ENCODE data around the gene NKX1-2. TPM values are rescaled to one million over a fixed set of nuclear protein-coding genes. Genes with fewer than 3 reads are reported as not detected.

Gene NKX1-2
- total RNA-seq, 1 experiment from 2014 or later = 3.4 TPM

- Histone ChIP-seq H4K20me1 (ENCODE audit: insufficient read depth) (no peaks in the 10 kb centered on the region), H3K9me2 (ENCODE audit: insufficient read depth) (no peaks in the 10 kb centered on the region), H3K9ac (ENCODE audit: low read length) (no peak overlapping the region), H3K4me3 (replicated peaks in 1 of 2; ENCODE audit: low read depth in 1 of 2, low read length in 2 of 2) (no peak overlapping the region), H3K79me2 (ENCODE audit: insufficient read depth, low read length) (no peaks in the 10 kb centered on the region), H3K27ac (ENCODE audit: low read depth, low read length) (no peak overlapping the region), H3K4me2 (ENCODE audit: low read length) (no peak overlapping the region), H3K4me1 (ENCODE audit: control insufficient read depth in 1 of 2, insufficient read depth in 2 of 2, low read length in 2 of 2) (no peaks in the 10 kb centered on the region), H3K9me3 (ENCODE audit: control insufficient read depth in 1 of 2, insufficient read depth in 1 of 2, low read depth in 1 of 2, low read length in 2 of 2) (no peaks in the 10 kb centered on the region), H3K27me3 (ENCODE audit: insufficient read depth, low read length) (no peaks in the 10 kb centered on the region), H3K36me3 (ENCODE audit: control insufficient read depth in 1 of 2, insufficient read depth in 2 of 2, low read length in 2 of 2) (no peaks in the 10 kb centered on the region; a peak in 1 of 4 replicates), H2AFZ (ENCODE audit: low read depth, low read length, poor library complexity, severe bottlenecking) (no peak overlapping the region)
- DNase-seq (ENCODE audit: low read depth, low spot score) = no peak
- no TSS peak for BruUV-seq (replicated peaks)
- no peak for ATAC-seq
- ChIA-PET RAD21 (ENCODE audit: low non-redundant PET in 1 of 2, low total read pairs in 2 of 2, uncharacterized antibody in 2 of 2, unreplicated experiment in 2 of 2) (no interaction called here), POLR2A (no interaction called here), CTCF (no interaction called here)
- no peak for TF ChIP-seq CTCF (IDR thresholded peaks at IDR 0.05 in 2 of 3, conservative IDR thresholded peaks at IDR 0.05 in 1 of 3; ENCODE audit: borderline replicate concordance in 1 of 3, insufficient read depth in 1 of 3, low read depth in 2 of 3, low read length in 2 of 3)
- no peak for TF ChIP-seq ELF1 (IDR thresholded peaks at IDR 0.05; ENCODE audit: borderline replicate concordance, low read depth)
- no peak for TF ChIP-seq YY1 (IDR thresholded peaks at IDR 0.05; ENCODE audit: extremely low read depth, insufficient replicate concordance, low read depth, low read length)
- TF ChIP-seq EZH2 (IDR thresholded peaks at IDR 0.05) = no peak
- no peak for TF ChIP-seq REST (IDR thresholded peaks at IDR 0.05; ENCODE audit: low read depth)
- no peak for TF ChIP-seq CEBPB (IDR thresholded peaks at IDR 0.05; ENCODE audit: low read depth)
- TF ChIP-seq FOSL1 (IDR thresholded peaks at IDR 0.05; ENCODE audit: low read depth) = no peak
- no peak for TF ChIP-seq ZBTB33 (IDR thresholded peaks at IDR 0.05; ENCODE audit: extremely low read depth, insufficient replicate concordance, low read length)
- TF ChIP-seq EGR1 (IDR thresholded peaks at IDR 0.05; ENCODE audit: low read depth) = no peak
- no peak for TF ChIP-seq SIN3A (IDR thresholded peaks at IDR 0.05; ENCODE audit: low read depth)
- no peak for TF ChIP-seq RAD21 (IDR thresholded peaks at IDR 0.05; ENCODE audit: low read depth)
- intact Hi-C loops (cut with micrococcal nuclease) = no loop called here
These were observed 31.9 kb upstream of the NKX1-2 start for GRCh38 chr10:124481717-124482116.
